Measurements from ENCODE around the gene ANKRD40CL.
A peak's percentile ranks its signal among the peaks of the same experiment; 100 is the strongest.
"Not testable (repeated sequence)": the region's sequence is repeated elsewhere in the genome, so short reads cannot be mapped to it uniquely, and the experiment has no call there.

ANKRD40CL gene

DNA sequence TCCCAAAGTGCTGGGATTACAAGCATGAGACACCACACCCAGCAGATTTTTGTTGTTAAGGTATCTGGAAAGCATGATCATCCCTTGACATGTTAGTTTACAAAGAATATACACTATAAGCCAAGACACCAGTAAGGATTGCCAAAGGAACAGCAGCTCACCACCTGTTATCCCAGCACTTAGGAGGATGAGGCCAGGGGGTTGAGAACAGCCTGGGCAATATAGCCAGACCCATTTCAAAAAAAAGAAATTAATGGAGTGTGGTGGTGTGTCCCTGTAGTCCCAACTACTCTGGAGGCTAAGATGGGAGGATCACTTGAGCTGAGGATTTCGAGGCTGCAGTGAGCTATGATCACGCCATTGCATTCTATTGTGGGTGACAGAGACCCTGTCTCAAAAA lies 5.1 kb downstream of the ANKRD40CL start:
- DNase-seq (ENCODE audit: low read depth in 2 of 2) = no peak

DNA sequence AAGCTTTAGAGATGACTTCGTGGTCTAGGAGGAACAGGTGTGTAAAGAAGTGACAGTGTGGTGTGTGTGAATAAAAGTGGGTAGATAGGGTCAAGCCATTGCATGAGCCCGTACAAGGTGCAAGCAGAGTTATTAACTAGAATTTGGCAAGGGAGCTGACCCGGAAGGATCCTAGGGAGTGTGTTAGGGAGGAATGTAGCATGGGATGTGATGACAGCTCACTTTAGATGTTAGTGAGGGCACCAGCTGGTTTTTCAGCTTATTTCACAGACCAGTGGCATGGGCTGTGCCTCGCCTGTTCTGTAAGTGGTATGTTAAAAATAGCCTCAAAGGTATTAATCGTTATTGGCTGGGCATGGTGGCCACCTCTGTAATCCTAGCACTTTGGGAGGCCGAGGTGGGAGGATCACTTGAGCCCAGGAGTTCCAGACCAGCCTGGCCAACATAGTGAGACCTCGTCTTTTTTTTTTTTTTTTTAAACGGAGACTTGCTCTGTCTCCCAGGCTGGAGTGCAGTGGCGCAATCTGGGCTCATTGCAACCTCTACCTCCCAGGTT lies 8.3 kb downstream of the ANKRD40CL start:
- no peak for DNase-seq (ENCODE audit: low read depth in 2 of 2)

DNA sequence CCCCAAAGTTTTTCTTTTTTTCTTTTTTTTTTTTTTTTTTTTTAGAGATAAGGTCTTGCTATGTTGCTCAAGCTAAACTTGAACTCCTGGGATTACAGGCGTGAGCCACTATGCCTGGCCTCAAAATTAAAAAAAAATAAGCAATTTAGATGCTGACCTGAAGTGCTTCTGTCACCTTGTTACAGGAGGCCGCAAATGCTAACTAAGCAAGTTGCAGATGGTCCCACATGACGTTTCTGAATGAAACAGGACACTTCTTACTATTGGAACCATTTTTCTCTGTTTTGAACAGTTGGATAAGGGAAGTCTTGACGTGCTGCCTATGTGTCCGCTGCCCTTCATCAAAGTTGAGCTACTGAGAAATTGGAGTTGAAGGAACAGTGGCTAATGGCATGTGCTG lies 8.8 kb downstream of the ANKRD40CL start:
- DNase-seq (ENCODE audit: low read depth in 2 of 2) = no peak

DNA sequence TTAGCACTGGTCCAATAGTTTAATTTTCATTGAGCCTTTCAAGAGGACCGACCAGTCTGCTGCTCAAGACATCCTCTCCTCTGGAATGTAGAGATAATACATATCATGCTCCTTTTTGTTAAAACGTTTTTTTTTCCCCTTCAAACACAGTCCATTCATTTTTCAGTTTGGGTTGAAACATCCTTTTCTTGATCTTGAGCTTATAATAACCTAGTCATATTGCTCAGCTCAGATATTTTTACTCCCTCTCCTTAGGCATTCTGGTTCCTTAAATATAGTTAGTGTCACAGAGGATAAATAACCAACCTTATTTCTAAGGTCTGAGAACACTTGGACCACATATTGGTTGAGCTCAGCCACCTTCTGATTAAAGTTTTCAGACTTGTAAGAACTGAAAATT lies 12.8 kb downstream of the ANKRD40CL start:
- no peak for DNase-seq (ENCODE audit: low read depth in 2 of 2)

DNA sequence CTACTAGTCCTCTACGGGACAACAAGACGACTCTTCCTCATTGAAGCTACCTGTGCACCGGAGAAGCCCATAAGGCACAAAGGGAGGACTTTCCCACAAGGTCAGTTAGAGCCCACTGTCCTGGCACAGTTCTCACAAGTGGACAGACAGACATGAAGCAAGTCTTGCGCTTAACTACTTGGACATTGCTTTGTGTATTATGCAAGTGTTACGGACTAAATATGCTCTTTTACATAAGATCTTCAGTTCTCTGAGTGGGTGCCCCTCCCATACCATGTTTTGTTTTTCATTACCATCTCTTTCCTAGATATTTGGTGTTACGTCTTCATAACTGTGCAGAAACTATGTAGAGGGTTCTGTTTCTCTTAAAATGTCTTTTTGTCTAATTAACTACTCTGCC lies 18.1 kb downstream of the ANKRD40CL start:
- DNase-seq (ENCODE audit: low read depth in 2 of 2) = no peak

DNA sequence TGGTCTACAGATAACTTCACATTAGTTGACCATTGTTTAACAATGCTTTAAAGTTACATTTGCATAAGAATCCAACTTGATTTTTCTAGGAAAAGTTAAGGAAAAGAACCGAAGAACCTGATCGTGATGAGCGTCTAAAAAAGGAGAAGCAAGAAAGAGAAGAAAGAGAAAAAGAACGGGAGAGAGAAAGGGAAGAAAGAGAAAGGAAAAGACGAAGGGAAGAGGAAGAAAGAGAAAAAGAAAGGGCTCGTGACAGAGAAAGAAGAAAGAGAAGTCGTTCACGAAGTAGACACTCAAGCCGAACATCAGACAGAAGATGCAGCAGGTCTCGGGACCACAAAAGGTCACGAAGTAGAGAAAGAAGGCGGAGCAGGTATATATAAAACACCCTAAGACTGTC lies 21.7 kb downstream of the ANKRD40CL start:
- DNase-seq (ENCODE audit: low read depth in 2 of 2) = no peak

DNA sequence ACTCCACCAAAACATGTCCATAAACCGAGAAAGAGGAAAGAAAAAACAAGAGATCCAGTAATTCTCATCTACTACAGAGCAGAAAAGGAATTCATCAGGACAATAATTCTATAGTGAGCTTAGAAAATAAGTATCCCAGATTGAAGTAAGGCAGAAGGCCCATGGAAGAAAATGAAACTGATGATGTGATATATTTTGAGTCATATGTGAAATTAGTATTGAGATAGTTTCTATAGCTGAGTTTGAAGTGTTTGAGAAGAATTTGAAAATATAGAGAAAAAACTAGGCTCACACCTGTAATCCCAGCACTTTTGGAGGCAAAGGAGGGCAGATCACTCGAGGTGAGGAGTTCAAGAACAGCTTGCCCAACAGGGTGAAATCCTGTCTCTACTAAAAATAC lies 28.2 kb downstream of the ANKRD40CL start:
- DNase-seq (ENCODE audit: low read depth in 2 of 2) = no peak

DNA sequence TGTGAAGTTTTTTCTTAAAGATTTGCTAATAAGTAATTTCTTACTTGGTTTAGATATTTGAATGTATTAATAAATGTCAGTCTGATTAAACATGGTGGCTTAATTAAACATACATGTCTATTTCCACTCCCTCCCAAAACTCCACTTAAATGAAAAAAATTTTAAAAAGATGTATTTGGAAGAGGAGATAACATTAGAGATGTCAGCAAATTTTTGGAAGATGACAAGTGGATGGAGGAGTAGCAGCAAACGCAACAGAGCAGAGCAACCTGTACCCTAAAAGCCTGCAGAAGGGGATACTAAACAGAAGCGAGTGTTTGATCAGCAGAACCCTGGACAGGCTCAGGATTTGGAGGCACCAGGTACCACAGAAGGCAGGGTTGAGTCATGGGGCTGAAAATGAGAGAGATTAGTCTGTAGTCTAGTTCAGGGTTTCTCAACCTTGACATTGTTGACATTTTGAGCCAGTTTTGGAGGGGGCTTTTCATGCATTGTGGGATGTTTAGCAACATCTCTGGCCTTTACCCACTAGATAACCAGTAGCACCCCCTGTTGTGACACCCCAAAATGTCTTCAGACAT lies 30.1 kb downstream of the ANKRD40CL start:
- no peak for DNase-seq (ENCODE audit: low read depth in 2 of 2)

DNA sequence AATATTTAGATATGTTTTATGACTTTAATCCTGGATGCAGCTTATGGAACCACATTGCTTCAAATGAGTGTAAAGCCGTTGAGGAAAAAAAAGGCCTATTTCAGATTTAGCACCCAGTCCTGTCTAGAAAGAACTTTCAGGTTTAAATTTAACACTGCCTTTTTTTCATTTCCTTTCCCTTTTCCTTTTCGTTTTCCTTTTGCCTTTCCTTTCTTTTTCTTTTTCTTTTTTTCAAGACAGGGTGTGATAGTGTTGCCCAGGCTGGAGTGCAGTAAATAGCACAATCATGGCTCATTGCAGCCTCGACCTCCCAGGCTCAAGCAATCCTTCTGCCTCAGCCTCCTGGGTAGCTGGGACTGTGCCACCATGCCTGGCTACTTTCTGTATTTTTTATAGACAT lies 32.0 kb downstream of the ANKRD40CL start:
- DNase-seq (ENCODE audit: low read depth in 2 of 2) = no peak

DNA sequence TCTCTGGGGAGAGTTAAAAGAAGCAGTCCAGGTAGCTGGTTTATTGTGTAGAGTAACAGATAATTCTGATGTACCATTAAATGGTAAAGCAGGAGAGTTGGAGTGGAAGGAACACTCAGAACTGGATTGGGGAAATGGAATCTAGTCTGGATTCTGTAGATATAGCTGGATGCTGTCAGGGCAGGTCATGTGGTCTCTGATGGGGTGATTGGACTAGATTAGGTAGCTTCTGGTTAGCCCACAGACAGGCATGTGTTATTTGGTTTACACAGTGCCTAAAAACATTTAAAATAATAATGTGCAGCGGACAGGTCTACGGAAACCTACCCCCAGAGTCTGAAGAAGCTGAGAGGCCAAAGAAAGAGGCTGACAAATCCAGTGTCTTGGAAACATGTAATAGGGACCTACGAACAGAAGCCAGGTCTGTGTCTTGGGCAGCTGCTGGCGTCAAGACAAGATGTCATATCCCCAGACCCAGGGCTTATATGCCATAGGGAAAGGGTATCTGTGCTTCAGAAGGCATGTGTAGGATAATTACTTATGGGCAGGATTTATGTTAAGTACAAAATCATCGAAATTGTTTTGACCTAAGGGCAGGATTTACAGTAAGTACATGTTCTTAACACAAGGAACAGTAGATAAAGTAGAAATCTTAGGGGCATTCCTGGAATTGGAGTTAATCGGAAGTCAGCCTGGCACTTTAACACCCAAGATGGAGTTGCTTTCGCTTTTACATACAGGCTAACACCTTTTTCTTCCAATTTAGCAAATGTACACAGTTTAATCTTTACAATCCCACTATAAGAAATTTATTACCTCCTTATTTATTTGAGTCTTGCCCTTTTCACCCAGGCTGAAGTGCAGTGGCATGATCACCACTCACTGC lies 35.5 kb downstream of the ANKRD40CL start:
- no peak for DNase-seq (ENCODE audit: low read depth in 2 of 2)

DNA sequence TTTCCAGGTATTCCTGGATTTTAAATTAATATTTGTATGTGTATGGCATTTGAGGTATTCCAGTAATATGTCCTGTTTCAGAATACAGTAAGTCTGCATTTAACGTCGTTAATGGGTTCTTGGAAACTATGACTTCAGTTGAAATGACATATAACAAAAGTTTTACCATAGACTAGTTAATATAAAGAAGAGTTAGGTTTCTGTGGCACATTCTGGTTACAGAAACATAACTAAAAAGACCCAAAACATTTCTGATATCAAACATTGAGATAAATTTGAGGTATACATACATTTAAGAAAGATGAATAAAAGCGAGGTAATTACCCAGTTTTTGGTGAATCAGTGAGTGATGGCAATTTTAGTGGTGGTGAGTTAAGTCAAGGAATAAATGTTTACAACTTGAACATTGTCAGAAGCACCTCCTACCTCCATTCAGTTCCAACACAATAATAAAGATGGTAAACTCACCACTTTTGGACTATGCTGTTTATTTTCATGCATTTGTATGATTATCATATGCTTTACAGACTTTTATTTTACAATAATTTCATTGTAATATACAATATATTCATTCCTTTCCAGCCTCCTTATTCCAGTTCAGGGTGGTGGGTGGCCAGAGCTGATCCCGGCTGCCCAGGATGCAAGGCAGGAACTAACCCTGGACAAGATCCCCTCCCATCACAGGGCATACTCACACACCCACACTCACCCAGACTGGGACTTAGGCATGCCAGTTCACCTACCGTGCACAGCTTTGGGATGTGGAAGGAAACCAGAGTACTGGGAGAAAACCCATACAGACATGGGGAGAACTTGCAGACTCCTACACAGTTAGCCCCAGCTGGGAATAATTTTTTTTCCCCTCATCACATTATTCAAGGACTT lies 38.2 kb downstream of the ANKRD40CL start:
- DNase-seq (ENCODE audit: low read depth in 2 of 2) = no peak

DNA sequence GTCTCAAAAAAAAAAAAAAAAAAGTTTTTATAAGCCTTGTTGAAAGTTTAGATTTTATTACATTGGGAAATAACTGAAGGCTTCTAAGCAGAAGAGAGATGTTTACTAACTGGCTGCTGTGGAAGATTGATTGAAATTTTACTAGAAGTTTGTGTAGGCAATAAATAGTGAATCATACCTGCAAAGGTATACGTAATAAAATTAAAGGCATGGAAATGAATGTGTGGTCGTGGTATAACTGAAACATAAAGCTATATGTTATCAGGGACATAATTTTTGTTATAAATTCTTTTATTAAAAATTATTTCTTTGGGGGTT lies 39.2 kb downstream of the ANKRD40CL start:
- no peak for DNase-seq (ENCODE audit: low read depth in 2 of 2)

DNA sequence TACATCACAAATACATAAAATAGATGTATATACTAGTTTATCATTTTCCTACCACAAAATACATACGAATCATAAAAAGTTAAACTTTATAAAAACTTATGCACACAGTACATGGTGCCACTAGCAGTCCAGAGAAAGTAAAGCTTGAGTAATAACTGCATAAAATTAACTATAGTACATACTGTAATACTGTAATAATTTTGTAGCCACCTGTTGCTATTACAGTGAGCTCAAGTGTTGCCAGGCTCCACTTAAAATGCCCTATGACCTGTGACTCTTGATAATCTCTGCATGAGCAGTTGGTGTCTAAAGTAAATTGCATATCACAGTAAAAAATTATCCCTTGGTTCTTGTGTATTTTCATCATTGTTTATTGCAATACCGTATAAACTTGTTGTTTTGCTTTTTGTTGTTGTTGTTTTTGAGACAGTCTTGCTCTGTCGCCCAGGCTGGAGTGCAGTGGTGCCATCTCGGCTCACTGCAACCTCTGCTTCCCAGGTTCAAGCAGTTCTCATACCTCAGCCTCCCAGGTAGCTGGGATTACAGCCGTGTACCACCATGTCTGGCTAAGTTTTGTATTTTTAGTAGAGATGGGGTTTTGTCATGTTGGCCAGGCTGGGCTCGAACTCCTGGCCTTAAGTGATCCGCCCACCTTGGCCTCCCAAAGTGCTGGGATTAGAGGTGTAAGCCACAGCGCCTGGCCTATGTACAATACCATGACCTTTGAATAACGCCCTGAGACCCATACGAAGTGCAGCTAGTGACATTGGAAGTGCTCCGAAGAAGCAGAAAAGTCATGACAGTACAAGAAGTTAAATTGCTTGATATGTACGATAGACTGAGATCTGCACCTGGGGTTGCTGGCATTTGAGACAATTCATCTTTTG lies 41.3 kb downstream of the ANKRD40CL start:
- no peak for DNase-seq (ENCODE audit: low read depth in 2 of 2)

DNA sequence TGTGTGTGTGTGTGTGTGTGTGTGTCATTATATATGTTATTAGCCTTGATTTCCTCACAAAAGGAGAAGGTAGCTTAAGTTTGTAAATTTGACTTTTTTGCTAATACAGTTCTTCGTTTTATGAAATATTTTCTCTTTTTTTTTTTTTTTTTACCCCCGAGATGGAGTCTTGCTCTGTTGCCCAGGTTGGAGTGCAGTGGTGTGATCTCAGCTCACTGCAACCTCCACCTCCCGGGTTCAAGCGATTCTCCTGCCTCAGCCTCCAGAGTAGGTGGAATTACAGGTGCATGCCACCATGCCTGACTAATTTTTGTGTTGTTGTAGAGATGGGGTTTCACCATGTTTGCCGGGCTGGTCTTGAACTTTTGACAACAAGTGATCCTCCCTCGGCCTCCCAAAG lies 42.7 kb downstream of the ANKRD40CL start:
- DNase-seq (ENCODE audit: low read depth in 2 of 2) = not testable (repeated sequence)

DNA sequence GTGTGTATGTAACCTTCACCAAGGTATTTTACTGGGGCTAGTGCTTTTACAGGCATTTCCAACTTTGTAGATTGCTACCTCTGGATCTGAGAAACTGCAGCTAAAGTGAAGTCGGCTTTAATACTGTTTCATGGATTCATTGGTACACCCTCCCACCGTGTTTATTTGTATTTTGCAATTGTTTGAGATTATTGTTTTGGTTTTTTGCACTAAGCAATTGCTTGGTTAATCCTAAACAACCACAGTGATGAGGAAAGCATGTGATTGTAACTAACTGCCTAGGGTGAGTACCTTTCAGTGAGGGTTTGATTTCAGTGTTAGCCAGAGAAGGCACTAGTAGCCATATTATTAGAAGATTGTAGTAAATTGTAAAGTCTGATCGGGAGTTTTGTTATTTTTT lies 44.6 kb downstream of the ANKRD40CL start:
- no peak for DNase-seq (ENCODE audit: low read depth in 2 of 2)

DNA sequence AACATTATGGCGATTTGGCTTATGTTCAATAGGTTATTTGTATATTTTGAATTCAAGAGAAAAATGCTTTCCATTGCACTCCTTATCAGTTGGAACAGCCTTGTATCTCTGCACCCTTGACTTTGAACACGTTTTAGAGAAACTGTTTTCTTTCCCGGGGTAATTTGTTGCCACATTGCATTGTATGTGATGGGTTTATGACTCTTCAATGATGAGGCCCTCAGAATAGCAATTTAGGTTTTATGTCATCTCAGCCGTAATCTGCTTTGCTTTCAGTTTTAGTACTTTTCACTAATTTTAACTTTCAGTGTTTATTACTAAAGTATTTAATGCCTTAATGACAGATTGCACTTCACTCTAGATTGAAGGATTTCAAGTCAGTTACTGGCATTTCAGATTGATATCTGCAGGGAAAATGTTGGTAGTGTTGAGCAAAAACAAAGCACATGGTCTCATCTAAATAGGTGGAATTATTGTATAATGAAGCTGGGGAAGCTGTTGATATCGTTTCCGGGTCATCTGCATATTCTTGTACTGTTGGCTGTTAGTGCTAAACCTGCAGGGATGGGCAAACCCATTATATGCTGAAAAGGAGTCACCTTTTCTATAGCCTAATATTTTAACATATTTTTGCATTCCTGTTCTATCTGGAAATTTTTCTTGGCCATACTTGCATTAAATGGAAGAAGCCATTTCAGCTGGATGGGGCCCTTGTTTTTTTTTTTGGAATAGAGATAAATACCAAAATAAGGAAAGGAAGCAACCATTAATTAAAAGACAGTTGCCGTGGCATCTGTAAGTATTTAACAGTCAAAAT lies 45.9 kb downstream of the ANKRD40CL start:
- DNase-seq (ENCODE audit: low read depth in 2 of 2) = no peak

DNA sequence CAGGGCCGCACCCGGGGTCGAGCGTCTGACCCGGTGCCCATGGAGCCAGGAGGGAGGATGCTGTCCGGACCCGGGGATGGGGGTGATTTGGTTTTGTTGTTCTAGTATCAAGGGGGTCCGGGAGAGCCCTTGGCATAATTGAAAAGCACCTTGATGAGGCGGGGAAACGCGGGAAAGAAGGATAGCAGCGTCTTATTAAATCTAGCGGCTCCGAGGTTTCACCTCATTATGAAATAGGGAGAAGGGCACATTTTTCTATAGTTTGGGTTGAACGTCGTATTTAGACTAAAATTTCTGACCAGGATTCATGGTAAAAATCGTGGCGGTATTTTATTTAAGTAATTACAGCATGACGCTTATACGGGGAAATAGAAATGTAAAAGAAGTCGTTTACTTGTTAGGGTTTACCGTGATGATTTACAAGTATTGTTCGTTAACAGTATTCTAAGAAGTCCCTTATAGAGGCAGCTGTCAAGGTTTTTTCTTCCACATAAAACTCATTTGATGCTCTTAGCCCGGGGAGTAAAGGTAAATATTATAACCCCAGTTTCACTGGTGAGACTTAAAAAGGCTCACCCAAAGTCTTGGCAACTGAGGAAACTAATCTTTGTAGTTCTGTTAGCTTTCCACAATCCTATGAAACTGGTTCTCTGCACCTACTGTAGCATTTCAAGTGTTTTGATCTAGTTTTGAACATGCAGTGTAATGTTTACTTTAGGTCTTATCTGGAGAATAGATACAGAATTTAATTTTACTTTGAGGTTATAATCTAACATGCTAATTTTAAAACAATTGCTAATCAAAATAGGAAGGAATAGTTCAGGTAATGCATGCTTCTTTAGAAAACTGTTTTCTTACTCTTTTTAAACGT lies 47.2 kb downstream of the ANKRD40CL start:
- DNase-seq (ENCODE audit: low read depth in 2 of 2) = no peak

DNA sequence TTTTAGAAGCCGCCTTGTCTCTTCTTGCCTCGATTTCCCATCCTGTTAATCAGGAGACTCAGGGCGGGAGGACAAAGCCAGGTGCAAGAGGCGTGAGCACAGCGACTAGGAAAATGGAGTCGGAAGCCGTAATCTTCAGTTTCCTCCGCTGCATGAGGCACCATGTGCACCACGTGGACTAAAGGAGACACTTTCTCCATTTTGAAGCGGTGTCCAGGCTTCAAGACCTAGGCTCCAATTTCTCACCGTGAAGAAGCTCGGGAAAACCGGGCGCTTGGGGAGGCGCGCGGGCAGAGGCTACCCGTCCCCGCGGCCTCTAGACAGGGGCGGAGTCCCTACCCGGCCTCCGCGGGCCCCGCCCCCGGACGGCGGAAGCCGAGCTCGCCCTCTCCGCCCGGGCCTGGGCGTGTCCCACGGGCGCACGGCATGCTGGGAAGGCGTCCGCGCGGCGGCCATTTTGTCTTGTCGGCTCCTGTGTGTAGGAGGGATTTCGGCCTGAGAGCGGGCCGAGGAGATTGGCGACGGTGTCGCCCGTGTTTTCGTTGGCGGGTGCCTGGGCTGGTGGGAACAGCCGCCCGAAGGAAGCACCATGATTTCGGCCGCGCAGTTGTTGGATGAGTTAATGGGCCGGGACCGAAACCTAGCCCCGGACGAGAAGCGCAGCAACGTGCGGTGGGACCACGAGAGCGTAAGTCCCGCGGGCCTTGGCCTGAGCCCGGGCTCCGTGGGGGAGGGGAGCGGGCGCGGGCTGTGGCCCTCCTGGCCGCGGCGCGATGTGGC lies 48.0 kb downstream of the ANKRD40CL start, which contains the start of gene LUC7L3:
Gene LUC7L3, plus strand, starts transcription at position 460 of the 780 bp plus-strand sequence. Its CDS starts 130 bp downstream, at position 590.
- DNase-seq (ENCODE audit: low read depth in 2 of 2) = peak; percentile 86 to 90

DNA sequence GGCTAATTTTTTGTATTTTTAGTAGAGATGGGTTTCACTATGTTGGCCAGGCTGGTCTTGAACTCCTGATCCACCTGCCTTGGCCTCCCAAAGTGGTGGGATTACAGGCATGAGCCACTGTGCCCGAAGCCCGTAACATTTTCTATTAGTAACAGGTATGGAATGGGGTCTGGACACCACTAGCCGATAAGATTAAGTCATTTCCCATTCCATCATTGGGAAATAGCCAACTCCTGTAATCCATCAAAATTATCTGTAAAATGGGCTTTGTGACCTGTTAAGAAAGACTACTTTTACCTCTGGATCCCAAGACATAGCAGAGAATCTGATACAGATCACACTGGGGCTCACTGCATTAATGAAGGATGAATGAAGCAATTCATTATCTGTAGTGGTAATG lies 51.8 kb downstream of the ANKRD40CL start:
- no peak for DNase-seq (ENCODE audit: low read depth in 2 of 2)

All from stimulated activated CD4-positive, alpha-beta T cell treated with anti-CD3 and anti-CD28 coated beads, Interleukin-1b, Interleukin-23, amount 100 ng/mL, for 4 hours (primary cell).